SKM-1 treated with dmso at 0.1 percent for 144 hours (cell line): ENCODE data around the gene SLC6A19.

Source experiments
- DNase-seq: peaks from one replicate; lab custom pipeline; 2025; ENCODE audit not compliant: unreplicated experiment; lab: John Stamatoyannopoulos, UW

The SLC6A19 gene

DNA sequence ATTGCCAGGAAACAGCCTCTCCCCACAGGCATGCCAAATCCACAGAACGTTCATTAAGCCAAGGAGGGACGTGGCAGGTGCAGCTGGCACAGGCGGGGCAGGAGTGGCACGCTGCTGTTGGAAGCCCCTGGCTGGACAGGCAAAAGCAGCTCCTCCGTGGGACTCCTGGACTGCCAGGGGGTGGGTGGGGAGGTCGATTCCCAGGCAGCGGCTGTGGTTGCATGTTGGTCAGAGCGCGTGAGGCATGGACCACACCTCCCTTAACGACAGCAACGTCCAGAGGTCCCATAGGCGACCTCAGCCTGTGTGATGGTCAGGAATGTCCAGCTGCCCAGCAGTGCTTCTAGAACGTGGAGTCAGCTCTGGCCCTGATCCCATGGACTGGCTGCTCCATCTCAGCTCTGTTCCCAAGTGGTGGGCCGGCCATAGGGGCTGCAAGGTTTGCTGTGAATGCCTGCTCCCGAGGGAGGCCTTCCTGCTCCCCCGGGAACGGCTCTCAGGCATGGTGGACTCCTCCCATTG lies 6.9 kb downstream of the SLC6A19 start:
- DNase-seq, result no peak

DNA sequence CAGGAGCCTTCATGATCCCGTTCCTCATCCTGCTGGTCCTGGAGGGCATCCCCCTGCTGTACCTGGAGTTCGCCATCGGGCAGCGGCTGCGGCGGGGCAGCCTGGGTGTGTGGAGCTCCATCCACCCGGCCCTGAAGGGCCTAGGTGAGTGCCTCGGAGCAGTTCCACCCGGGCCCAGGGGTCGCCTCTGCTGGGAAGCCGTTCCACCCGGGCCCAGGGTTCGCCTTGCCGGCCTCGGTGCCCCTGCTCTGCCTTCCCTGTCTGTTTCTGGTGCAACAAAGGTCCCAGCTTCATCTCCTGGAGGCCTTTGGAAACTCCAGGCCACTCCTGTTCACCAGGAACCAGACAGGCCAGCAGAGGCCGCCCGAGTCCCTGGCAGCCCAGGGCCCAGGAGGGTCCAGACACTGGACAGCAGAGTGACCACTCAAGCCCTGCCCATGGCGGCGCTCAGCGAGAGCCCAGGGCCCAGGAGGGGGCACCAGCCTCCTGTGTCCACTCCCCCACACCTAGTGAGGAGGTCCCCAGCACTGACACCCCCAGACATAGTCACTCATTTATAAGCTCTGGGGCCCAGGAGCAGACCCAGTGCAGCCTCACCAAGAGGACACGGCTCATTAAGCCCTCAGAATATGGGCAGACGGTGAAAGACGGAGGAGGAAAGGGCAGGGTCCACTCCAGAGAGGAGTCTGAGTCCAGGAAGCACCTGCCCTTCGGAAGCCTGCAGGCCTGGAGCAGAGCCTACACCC lies 7.5 kb downstream of the SLC6A19 start:
- no peak for DNase-seq

DNA sequence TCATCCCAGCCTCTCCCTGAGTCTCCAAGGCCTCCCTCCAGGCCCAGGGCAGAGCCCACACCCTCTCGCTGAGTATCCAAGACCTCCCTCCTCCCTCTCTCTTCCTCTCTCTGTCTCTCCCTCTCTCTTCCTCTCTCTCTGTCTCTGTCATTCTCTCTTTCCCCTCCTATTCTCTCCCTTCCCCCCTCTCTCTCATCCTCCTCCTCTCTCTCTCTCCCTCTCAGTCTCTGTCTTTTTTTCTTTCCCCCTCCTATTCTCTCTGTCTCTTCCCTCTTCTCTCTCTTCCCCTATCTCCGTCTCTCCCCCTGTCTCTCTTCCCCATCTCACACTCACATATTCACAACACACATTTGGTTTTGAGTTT lies 8.1 kb downstream of the SLC6A19 start:
- no peak for DNase-seq

DNA sequence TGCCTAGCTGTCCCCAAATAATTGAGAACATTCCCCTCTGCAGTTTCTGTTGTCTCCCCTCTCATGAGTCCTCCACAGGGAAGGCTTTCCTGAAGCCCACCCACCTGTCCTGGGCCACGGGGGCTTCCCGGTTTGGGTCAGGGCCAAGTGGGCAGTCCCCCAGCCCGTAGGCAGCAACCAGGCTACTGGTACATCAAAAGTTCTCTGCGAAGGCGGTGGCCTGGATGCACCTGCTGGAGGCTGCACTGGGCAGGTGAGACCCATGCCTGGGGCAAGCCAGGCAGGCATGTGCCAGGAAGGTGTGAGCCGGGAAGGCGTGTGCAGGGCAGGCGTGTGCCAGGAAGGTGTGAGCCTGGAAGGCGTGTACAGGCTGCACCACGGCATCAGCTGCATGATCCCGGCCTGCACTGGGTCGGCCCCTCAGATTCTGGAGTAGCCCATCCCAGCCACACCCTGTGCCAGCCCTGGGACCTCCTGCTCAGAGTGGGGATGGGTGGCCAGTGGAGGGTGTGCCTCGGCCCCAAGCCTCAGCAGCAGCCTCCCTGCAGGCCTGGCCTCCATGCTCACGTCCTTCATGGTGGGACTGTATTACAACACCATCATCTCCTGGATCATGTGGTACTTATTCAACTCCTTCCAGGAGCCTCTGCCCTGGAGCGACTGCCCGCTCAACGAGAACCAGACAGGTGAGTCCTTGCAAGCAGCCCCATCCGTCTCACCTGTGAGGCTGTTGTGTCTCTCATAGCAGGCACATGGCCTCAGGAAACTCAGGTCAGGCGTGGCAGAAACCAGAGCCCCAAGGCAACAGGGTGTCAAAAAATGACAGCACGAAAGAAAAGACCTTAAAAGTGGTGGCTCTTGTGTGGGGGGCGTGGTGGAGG lies 8.7 kb downstream of the SLC6A19 start:
- DNase-seq, result no peak

DNA sequence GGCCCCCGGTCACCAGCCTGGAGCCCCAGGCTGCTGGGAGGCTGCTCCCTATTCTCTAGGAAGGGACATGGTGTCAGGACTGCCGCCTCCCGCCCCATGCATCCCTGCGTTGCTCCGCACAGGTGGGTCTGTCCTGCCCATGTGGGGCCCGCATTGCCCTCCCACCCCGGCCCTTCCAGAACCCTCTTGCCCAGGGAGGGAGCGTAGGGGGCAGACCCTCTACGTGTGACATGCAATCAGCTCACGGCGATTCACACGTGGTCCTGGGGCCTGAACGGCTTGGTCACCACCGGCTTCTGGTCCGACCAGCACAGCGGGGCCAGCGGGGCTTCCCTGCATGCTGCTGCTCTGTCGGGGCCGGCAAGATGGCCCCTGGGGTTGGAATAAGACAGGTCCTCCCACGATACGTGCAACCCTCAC lies 9.4 kb downstream of the SLC6A19 start:
- no peak for DNase-seq

DNA sequence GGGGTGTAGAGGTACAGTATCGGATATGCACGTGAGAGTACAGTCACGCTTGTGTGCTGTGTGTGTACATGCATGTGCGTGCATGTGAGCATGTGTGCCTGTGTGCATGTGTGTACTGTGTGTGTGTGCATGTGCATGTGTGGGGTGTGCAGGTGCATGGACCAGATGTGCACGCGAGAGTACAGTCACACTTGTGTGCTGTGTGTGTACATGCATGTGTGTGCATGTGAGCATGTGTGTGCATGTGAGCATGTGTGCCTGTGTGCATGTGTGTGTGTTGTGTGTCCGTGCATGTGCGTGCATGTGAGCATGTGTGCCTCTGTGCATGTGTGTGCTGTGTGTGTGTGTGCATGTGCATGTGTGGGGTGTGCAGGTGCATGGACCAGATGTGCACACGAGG lies 10.3 kb downstream of the SLC6A19 start:
- no peak for DNase-seq

DNA sequence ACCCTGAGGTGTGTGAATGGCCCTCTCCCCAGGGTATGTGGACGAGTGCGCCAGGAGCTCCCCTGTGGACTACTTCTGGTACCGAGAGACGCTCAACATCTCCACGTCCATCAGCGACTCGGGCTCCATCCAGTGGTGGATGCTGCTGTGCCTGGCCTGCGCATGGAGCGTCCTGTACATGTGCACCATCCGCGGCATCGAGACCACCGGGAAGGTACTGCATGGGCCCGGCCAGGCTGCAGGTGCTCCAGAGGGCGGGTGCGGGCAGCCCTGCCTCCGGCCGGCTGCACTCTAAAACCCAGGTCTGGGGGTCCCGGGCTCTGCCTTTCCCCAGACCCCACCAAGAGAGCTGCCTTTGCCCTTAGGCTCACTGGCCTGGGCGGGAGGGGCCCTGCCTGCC lies 10.9 kb downstream of the SLC6A19 start:
- no peak for DNase-seq

GRCh38 chr5:1212881-1213280 lies 11.5 kb downstream of the SLC6A19 start:
- no peak for DNase-seq

- DNase-seq, result no peak
These were observed 12.2 kb downstream of the SLC6A19 start for GRCh38 chr5:1213508-1214162.

- no peak for DNase-seq
These were observed 13.0 kb downstream of the SLC6A19 start for GRCh38 chr5:1214163-1214935.

- DNase-seq, result no peak
These were observed 13.5 kb downstream of the SLC6A19 start for GRCh38 chr5:1214936-1215220.

DNA sequence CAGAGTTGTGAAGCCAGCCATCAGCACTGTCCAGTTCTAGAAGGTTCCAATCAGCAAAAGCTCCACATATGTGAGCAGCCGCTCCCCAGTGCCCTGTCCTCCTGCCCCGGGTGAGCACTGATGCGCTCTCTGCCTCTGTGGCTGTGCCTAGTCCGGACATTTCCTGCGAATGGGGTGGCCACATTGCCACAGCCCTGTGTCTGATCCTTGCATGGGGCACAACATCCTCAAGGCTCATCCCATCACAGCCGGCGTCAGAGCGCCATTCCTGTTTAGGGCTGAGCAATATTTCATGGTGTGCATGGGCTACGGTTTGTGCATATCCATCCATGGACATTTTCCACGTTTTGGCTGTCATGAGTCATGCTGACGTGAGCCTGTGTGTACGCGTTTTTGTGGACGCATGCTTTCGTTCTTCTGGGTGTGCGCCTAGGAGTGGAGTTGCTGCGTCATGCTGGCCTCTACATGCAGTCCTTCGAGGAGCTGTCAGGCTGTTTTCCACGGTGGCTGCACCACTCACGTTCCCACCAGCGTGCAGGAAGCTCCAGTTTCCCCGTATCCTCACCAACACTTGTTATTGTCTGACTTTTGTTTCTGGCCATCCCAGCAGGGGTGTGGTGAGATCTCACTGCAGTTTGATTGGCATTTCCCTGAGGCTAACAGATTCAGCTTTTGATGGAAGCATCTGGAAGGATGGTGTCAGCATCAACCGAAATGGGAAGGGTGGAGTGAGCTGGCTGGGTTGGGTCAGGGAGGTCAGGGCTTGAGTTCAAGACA lies 14.1 kb downstream of the SLC6A19 start:
- DNase-seq, result no peak

DNA sequence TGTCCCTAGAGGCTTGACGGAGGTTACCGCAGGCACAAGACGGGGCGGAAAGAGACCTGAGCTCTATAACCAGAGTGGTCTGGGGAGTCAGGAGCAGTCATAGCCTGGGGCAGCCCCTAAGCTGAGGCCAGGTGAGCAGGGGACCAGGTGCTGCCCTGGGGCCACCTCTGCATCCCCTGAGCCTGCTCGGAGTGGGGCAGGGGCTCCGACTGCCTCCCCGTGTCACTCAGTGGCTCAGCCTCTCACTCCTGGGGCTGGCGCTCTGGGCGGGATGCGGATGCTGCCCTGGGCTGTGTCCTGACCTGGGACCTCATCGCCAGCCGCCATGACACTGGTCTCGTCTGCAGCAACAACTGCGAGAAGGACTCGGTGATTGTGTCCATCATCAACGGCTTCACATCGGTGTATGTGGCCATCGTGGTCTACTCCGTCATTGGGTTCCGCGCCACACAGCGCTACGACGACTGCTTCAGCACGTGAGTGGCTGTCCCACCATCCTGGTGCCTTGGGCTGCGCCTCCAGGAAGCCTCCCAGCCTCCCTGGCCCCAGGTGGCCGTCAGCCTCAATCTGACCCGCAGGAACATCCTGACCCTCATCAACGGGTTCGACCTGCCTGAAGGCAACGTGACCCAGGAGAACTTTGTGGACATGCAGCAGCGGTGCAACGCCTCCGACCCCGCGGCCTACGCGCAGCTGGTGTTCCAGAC lies 15.0 kb downstream of the SLC6A19 start:
- DNase-seq, result no peak

DNA sequence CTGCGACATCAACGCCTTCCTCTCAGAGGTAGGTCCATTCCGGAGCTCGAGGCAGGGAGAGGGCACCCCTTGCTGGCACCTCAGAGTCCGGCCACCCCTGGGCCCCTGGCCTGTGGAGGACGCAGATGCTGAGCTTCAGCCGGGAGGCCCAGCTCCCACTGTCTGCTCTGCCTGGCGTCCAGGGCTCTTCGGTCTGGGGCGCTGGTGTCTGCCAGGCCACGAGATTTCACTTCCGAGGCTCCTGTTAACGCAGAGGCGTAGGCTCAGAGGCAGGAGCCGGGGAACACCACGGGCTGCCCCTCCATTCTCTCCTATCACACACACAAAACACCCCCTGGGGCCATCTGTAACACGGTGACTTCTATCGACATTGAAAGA lies 15.5 kb downstream of the SLC6A19 start:
- DNase-seq, result no peak

- DNase-seq, result no peak
These were observed 16.3 kb downstream of the SLC6A19 start for GRCh38 chr5:1217596-1218206.

- DNase-seq, result no peak
These were observed 17.1 kb downstream of the SLC6A19 start for GRCh38 chr5:1218351-1219080.

- no peak for DNase-seq
These were observed 17.8 kb downstream of the SLC6A19 start for GRCh38 chr5:1219098-1219767.

- DNase-seq, result no peak
These were observed 18.3 kb downstream of the SLC6A19 start for GRCh38 chr5:1219768-1220100.
